Suprapubic skin (tissue), 4 donors: ENCODE data around the gene EI24. TPM values are rescaled to one million over a fixed set of nuclear protein-coding genes. Genes with fewer than 3 reads are reported as not detected.

Source experiments
- DNase-seq, 2 donors: peaks; one replicate each; pipeline ENCODE4 v3.0.0-alpha.2; 2019; ENCODE audit warnings: low spot score in 2 of 2
- H3K27ac ChIP-seq: fragments of 200-600 bp; sonication (generic); one replicate; pipeline ENCODE4 v1.5.1; 2019
- H3K27me3 ChIP-seq: fragments of 200-600 bp; sonication (generic); one replicate; pipeline ENCODE4 v1.5.1; 2019
- H3K36me3 ChIP-seq: fragments of 200-600 bp; sonication (generic); one replicate; pipeline ENCODE4 v1.5.1; 2019
- H3K4me1 ChIP-seq: fragments of 200-600 bp; sonication (generic); one replicate; pipeline ENCODE4 v1.5.1; 2019
- H3K4me3 ChIP-seq: fragments of 200-600 bp; sonication (generic); one replicate; pipeline ENCODE4 v1.5.1; 2019; ENCODE audit warnings: mild to moderate bottlenecking
- H3K9me3 ChIP-seq: fragments of 200-600 bp; sonication (generic); one replicate; pipeline ENCODE4 v1.5.1; 2019
- EP300 ChIP-seq: sonication (generic); formaldehyde crosslinking; IDR thresholded peaks from one replicate; pipeline ENCODE4 v1.6.1; 2017; ENCODE audit warnings: antibody characterized with exemption
- POLR2A ChIP-seq, 2 donors: fragments of 450-650 bp; IDR thresholded peaks; one replicate each; pipeline ENCODE4 v1.6.1; 2017; ENCODE audit warnings: antibody characterized with exemption in 2 of 2, mild to moderate bottlenecking in 2 of 2, moderate library complexity in 2 of 2
- POLR2AphosphoS5 ChIP-seq, 3 donors: sonication (generic); formaldehyde crosslinking; IDR thresholded peaks; one replicate each; pipeline ENCODE4 v1.6.1; 2017; ENCODE audit warnings: antibody characterized with exemption in 3 of 3
- WGBS: methylation state at CpG from one replicate; pipeline ENCODE4 v1.1.5; 2018; 5-methylcytosine and 5-hydroxymethylcytosine counted together
- total RNA-seq, 4 donors: library from RNA; depleted of rRNA; stranded (reverse); fragments of >200 nt; gene quantifications; one replicate each; pipeline ENCODE4 v1.1.0, GENCODE V29; 2016
- TF ChIP-seq, protein P1 (sequence below), 2 donors: fragments of 200-600 bp in 1 of 2; fragments of 450-650 bp in 1 of 2; sonication (generic) in 1 of 2; IDR thresholded peaks; one replicate each; pipeline ENCODE4 v1.5.1; 2016 to 2019; ENCODE audit warnings: antibody characterized with exemption in 2 of 2, mild to moderate bottlenecking in 1 of 2, moderate library complexity in 1 of 2

The EI24 gene
- total RNA-seq, 4 donors from 2014 or later: 58.9 to 127 (median 102) TPM

DNA sequence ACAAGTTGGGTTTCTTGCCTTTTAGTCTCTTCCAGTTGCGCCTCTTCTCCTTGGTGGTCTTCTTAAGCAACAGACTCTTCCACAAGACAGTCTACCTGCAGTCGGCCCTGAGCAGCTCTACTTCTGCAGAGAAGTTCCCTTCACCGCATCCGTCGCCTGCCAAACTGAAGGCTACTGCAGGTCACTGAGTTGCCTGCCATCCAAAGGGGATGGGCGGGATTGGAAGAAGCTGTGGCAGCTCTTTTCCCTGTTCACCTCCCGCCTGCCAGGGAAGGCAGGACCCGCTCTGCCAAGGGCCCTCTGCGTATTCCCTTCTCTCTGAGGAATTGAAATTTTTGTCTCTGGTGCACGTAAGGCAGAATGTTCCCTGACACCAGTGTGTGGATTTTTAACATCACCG, 14.2 kb downstream of the EI24 start:
- WGBS: 94% methylated on average over 9 of the region's 11 CpGs
- H3K4me3 ChIP-seq: no peak overlapping the region
- H3K36me3 ChIP-seq: peaks cover 64% of the 10 kb centered on the region
- H3K9me3 ChIP-seq: no peaks in the 10 kb centered on the region
- no peak for TF ChIP-seq POLR2A (IDR thresholded peaks at IDR 0.05)
- no peaks in the 10 kb centered on the region for H3K4me1 ChIP-seq
- H3K27ac ChIP-seq: no peak overlapping the region
- no peak for DNase-seq
- H3K27me3 ChIP-seq: no peaks in the 10 kb centered on the region

DNA sequence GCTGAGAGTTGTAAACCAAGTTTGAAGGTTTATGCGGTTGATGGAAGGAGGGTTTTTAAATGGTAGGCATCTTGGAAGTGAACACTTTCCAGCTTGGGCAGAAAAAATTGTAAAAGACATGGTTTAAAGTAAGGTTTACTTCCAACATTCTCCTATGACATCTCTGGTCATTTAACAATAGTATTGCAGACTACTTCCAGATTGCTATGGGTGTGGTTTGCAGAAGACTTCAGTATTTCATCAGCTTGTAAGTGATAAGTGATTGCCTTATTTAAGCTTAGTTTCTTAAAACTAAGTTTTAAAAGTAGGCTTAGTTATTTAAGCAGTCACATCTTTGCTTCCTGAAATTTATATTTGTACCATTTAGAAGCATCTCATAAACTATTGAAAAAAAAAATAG, 16.2 kb downstream of the EI24 start:
- Histone ChIP-seq H3K4me3 (no peak overlapping the region), H3K4me1 (no peaks in the 10 kb centered on the region), H3K27me3 (no peaks in the 10 kb centered on the region), H3K27ac (no peak overlapping the region), H3K9me3 (no peaks in the 10 kb centered on the region), H3K36me3 (peaks cover 44% of the 10 kb centered on the region)
- DNase-seq: no peak
- 88% methylated on average over 1 of the region's 1 CpG for WGBS
- TF ChIP-seq EP300 (no peak), POLR2AphosphoS5 (IDR thresholded peaks at IDR 0.05) (no peak)

DNA sequence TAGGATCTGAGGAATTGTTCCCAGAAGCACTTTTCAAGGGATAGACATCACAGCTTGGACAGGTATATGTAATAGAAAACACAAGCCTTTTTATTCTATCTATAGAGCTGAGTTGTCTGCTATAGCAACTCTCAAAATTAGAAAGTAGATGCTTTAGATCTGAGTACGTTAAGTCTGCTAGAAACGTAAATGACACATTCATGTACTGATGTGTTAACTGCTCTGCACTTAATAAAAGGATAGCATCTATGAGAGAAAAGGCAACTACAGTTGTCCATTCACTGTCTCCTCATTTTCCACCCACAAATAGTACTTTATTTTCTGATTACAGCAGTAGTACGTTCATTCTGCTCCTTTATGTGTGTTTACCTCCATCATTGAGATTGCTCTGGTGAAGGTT, 17.3 kb downstream of the EI24 start:
- DNase-seq: no peak
- 86% methylated on average over 3 of the region's 3 CpGs for WGBS
- Histone ChIP-seq H3K27me3 (no peaks in the 10 kb centered on the region), H3K9me3 (no peaks in the 10 kb centered on the region), H3K36me3 (peaks cover 33% of the 10 kb centered on the region), H3K4me1 (peaks cover 6% of the 10 kb centered on the region), H3K27ac (no peak overlapping the region), H3K4me3 (no peak overlapping the region)
- no peak for TF ChIP-seq POLR2A (IDR thresholded peaks at IDR 0.05)
- TF ChIP-seq, protein P1, sequence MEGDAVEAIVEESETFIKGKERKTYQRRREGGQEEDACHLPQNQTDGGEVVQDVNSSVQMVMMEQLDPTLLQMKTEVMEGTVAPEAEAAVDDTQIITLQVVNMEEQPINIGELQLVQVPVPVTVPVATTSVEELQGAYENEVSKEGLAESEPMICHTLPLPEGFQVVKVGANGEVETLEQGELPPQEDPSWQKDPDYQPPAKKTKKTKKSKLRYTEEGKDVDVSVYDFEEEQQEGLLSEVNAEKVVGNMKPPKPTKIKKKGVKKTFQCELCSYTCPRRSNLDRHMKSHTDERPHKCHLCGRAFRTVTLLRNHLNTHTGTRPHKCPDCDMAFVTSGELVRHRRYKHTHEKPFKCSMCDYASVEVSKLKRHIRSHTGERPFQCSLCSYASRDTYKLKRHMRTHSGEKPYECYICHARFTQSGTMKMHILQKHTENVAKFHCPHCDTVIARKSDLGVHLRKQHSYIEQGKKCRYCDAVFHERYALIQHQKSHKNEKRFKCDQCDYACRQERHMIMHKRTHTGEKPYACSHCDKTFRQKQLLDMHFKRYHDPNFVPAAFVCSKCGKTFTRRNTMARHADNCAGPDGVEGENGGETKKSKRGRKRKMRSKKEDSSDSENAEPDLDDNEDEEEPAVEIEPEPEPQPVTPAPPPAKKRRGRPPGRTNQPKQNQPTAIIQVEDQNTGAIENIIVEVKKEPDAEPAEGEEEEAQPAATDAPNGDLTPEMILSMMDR (IDR thresholded peaks at IDR 0.05): no peak
- no peak for TF ChIP-seq EP300
- TF ChIP-seq POLR2AphosphoS5 (IDR thresholded peaks at IDR 0.05): no peak

DNA sequence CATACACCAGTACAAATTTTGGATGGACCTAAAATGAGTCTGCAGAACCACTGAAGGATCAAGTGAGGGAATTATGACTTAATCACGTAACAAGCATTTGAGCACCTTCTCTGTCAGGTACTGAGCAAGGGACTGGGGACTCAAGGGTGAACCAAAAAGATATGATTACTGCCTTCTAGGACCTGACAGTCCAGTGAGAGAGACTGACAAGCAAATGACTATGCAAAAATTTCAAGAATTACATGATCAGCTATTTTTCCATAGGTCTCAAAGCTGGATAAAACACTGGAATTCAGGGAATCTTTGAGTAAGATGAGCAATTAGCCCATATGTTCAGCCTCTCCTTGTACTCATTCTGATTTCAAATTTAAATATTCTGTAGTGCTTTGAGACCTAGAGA, 18.2 kb downstream of the EI24 start:
- 94% methylated on average over 1 of the region's 1 CpG for WGBS
- TF ChIP-seq POLR2A (IDR thresholded peaks at IDR 0.05): no peak
- Histone ChIP-seq H3K27me3 (no peaks in the 10 kb centered on the region), H3K4me3 (no peak overlapping the region), H3K4me1 (peaks cover 6% of the 10 kb centered on the region), H3K36me3 (peaks cover 24% of the 10 kb centered on the region), H3K27ac (no peak overlapping the region), H3K9me3 (no peaks in the 10 kb centered on the region)
- no peak for DNase-seq

DNA sequence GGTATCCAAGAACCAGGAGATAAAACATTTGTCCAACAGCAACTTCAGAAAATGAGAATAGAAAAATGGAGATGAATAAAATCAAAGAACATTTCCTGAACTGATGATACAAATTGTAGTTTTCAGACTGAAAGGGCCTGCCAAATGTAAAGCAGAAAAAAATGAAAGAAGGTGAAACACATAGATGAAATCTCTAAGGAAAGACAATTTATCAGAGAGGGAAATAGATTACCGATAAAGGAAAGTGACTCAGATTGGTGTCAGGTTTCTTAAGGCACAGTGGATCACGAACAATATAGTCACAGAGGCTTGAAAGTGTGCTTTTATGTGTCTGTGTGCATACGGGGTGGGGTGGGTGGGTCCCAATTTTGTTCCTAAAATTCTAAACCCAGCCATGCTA, 19.2 kb downstream of the EI24 start:
- no peak overlapping the region for H3K4me3 ChIP-seq
- peaks cover 14% of the 10 kb centered on the region for H3K36me3 ChIP-seq
- H3K4me1 ChIP-seq: peaks cover 11% of the 10 kb centered on the region
- no peaks in the 10 kb centered on the region for H3K9me3 ChIP-seq
- H3K27me3 ChIP-seq: no peaks in the 10 kb centered on the region
- TF ChIP-seq POLR2A (IDR thresholded peaks at IDR 0.05) (no peak), EP300 (no peak), POLR2AphosphoS5 (IDR thresholded peaks at IDR 0.05) (no peak)
- TF ChIP-seq, protein P1 (IDR thresholded peaks at IDR 0.05): no peak
- H3K27ac ChIP-seq: no peak overlapping the region
- 34% methylated on average over 3 of the region's 3 CpGs for WGBS
- DNase-seq: no peak

DNA sequence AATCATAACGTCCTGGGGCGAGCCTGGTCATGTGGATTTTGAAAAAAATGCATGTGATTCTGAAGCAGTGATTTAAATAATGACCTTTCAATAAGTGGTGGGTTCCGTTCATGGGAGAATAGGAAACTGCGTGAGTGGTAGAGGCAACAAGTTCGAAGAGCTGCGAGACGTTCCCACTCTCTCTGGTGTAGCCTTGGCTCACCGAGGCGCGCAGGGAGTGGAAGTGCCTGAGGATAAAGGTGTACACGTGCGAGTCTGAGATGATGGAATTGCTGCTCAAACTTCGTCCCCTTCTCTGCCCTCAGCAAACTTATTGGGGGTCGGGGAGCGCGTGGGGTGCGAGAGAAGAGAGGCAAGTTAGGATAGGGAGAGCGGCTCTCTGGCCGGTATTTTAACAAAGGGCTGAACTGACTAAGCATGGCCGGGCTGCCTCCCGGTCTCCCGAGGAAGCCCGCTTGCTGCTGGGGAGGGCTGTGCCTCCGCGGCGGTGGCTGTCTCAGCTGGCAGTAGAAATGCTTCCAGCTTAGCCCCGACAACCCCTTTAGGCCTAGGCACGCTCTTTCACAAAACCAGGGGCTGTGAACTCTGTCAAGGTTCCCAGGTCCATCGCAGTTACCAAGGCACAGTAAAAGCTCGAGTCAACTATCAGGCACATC, 22.5 kb downstream of the EI24 start:
- H3K9me3 ChIP-seq: no peaks in the 10 kb centered on the region
- H3K4me1 ChIP-seq: peaks cover 29% of the 10 kb centered on the region
- H3K4me3 ChIP-seq: peak overlapping the region; percentile 89
- H3K36me3 ChIP-seq: no peaks in the 10 kb centered on the region
- peak in 1 of 2 donors; percentile 70 for DNase-seq
- WGBS: under 1% methylated on average over 29 of the region's 30 CpGs
- H3K27ac ChIP-seq: peak overlapping the region; percentile 99
- H3K27me3 ChIP-seq: no peaks in the 10 kb centered on the region
- TF ChIP-seq EP300 (no peak), POLR2A (IDR thresholded peaks at IDR 0.05) (no peak), POLR2AphosphoS5 (IDR thresholded peaks at IDR 0.05) (no peak)
- TF ChIP-seq, protein P1 (IDR thresholded peaks at IDR 0.05): no peak
